Memory B cell (primary cell): ENCODE data around the gene FANCD2OS.
"Not testable (repeated sequence)": the region's sequence is repeated elsewhere in the genome, so short reads cannot be mapped to it uniquely, and the experiment has no call there.

Experiments
- ATAC-seq: fragments of 150-1000 bp; cut with Tn5 transposase; 2 replicates; pipeline ENCODE4 v1.10.0; 2021; ENCODE audit warnings: low read depth, mild to moderate bottlenecking, moderate library complexity
- DNase-seq, 2 donors: peaks; one replicate each; pipeline ENCODE4 v3.0.0; 2022; ENCODE audit warnings: low spot score in 2 of 2
- H3K27ac Mint-ChIP-seq: one replicate; pipeline ENCODE4 v1.8.0; 2022; ENCODE audit warnings: mild to moderate bottlenecking, moderate library complexity, mixed read lengths
- H3K27me3 Mint-ChIP-seq: one replicate; pipeline ENCODE4 v1.8.0; 2022; ENCODE audit warnings: mixed read lengths
- H3K36me3 Mint-ChIP-seq: one replicate; pipeline ENCODE4 v1.8.0; 2022; ENCODE audit warnings: mild to moderate bottlenecking, mixed read lengths
- H3K4me1 Mint-ChIP-seq: one replicate; pipeline ENCODE4 v1.8.0; 2022; ENCODE audit warnings: mixed read lengths
- H3K4me3 Mint-ChIP-seq: one replicate; pipeline ENCODE4 v1.8.0; 2022; ENCODE audit warnings: mild to moderate bottlenecking, moderate library complexity, mixed read lengths
- H3K9me3 Mint-ChIP-seq: one replicate; pipeline ENCODE4 v1.8.0; 2022; ENCODE audit warnings: mixed read lengths

Gene FANCD2OS

GRCh38 chr3:10070077-10070476 is 38.0 kb downstream of the FANCD2OS start:
- H3K27ac Mint-ChIP-seq, H3K4me1 Mint-ChIP-seq, H3K9me3 Mint-ChIP-seq, DNase-seq, H3K4me3 Mint-ChIP-seq, ATAC-seq, H3K27me3 Mint-ChIP-seq: not testable (repeated sequence)
- peaks cover 31% of the 10 kb centered on the region for H3K36me3 Mint-ChIP-seq

- H3K9me3 Mint-ChIP-seq: no peaks in the 10 kb centered on the region
- H3K4me3 Mint-ChIP-seq: no peak overlapping the region
- H3K4me1 Mint-ChIP-seq: no peaks in the 10 kb centered on the region
- H3K27me3 Mint-ChIP-seq: no peaks in the 10 kb centered on the region
- DNase-seq: no peak
- peaks cover 26% of the 10 kb centered on the region for H3K36me3 Mint-ChIP-seq
- H3K27ac Mint-ChIP-seq: no peak overlapping the region
- ATAC-seq: no peak
These were observed 53.0 kb downstream of the FANCD2OS start for GRCh38 chr3:10055097-10055496.
